H1 (cell line): ENCODE data around the gene CFAP210. TPM values are rescaled to one million over a fixed set of nuclear protein-coding genes. Genes with fewer than 3 reads are reported as not detected.

ENCODE experiments used
- CTCF ChIA-PET: fragments of 300-600 bp; sonication (Branson Sonifier 250); formaldehyde crosslinking; loops from one replicate; lab custom pipeline; 2021; ENCODE audit not compliant: partially characterized antibody; lab: Charles Lee
- POLR2A ChIA-PET: fragments of 300-600 bp; sonication (Branson Sonifier 250); formaldehyde crosslinking; loops from one replicate; lab custom pipeline; 2021; ENCODE audit warnings: inconsistent platforms; ENCODE audit not compliant: partially characterized antibody; lab: Charles Lee
- DNase-seq, 2 experiments: peaks; one replicate each; pipeline versions ENCODE4 v3.0.0 to v3.0.0-alpha.2; 2010 to 2022; ENCODE audit warnings: low spot score in 2 of 2, low read depth in 1 of 2, mixed read lengths in 1 of 2
- FAIRE-seq: peaks from 2 replicates; lab custom pipeline; 2011; peaks lifted over from hg19 to GRCh38; lab: Jason Lieb, UNC
- H2AFZ ChIP-seq: 2 replicates; pipeline ENCODE4 v1.8.1; 2012; ENCODE audit warnings: low read length, inconsistent platforms
- H2AK5ac ChIP-seq: 2 replicates; pipeline ENCODE4 v1.6.1; 2013; ENCODE audit warnings: low read depth, low read length
- H2BK120ac ChIP-seq: replicated peaks from 2 replicates; pipeline ENCODE3; 2013; ENCODE audit warnings: low read depth, low read length, inconsistent platforms
- H2BK12ac ChIP-seq: 2 replicates; pipeline ENCODE4 v1.6.1; 2013; ENCODE audit warnings: low read depth, low read length
- H2BK15ac ChIP-seq: 2 replicates; pipeline ENCODE4 v1.6.1; 2013; ENCODE audit warnings: low read length
- H2BK20ac ChIP-seq: 2 replicates; pipeline ENCODE4 v1.6.1; 2013; ENCODE audit warnings: low read length
- H2BK5ac ChIP-seq: 2 replicates; pipeline ENCODE4 v1.6.1; 2013; ENCODE audit warnings: low read depth, low read length
- H3K14ac ChIP-seq: 2 replicates; pipeline ENCODE4 v1.6.1; 2013; ENCODE audit warnings: inconsistent platforms; ENCODE audit not compliant: insufficient read length
- H3K18ac ChIP-seq: 2 replicates; pipeline ENCODE4 v1.6.1; 2013; ENCODE audit warnings: low read length; ENCODE audit errors: extremely low read depth
- H3K23ac ChIP-seq: 2 replicates; pipeline ENCODE4 v1.6.1; 2013; ENCODE audit warnings: inconsistent platforms; ENCODE audit not compliant: insufficient read length
- H3K23me2 ChIP-seq: 2 replicates; pipeline ENCODE4 v1.6.1; 2013; ENCODE audit warnings: low read depth, low read length
- H3K27ac ChIP-seq: 2 replicates; pipeline ENCODE4 v1.6.1; 2011; ENCODE audit warnings: low read depth, low read length, inconsistent platforms
- H3K27me3 ChIP-seq, 4 experiments: replicated peaks in 1 of 4; 1 replicate in 1 of 4; 2 replicates in 3 of 4; pipeline versions ENCODE4 v1.6.1 to v1.8.1; 2011 to 2013; ENCODE audit warnings: low read length in 3 of 4, mild to moderate bottlenecking in 3 of 4, inconsistent platforms in 2 of 4, mixed read lengths in 2 of 4, moderate library complexity in 1 of 4; ENCODE audit not compliant: control insufficient read depth in 3 of 4, insufficient read depth in 3 of 4; ENCODE audit errors: extremely low read depth in 1 of 4
- H3K36me3 ChIP-seq, 4 experiments: 2 replicates each; pipeline versions ENCODE4 v1.6.1 to v1.8.1; 2011 to 2013; ENCODE audit warnings: mild to moderate bottlenecking in 4 of 4, low read length in 3 of 4, moderate library complexity in 2 of 4, control low read depth in 1 of 4, inconsistent platforms in 1 of 4; ENCODE audit not compliant: insufficient read depth in 4 of 4, control insufficient read depth in 2 of 4
- H3K4ac ChIP-seq: replicated peaks from 2 replicates; pipeline ENCODE3; 2013; ENCODE audit warnings: low read length, low read depth, mixed read lengths, inconsistent platforms; ENCODE audit not compliant: insufficient read length
- H3K4me1 ChIP-seq, 4 experiments: replicated peaks in 1 of 4; 1 replicate in 1 of 4; 2 replicates in 3 of 4; pipeline versions ENCODE4 v1.6.1 to v1.8.1; 2011 to 2013; ENCODE audit warnings: low read length in 3 of 4, inconsistent platforms in 2 of 4, mixed read lengths in 1 of 4; ENCODE audit not compliant: insufficient read depth in 4 of 4, control insufficient read depth in 3 of 4
- H3K4me2 ChIP-seq, 2 experiments: 2 replicates each; pipeline versions ENCODE4 v1.6.1 to v1.8.1; 2011 to 2013; ENCODE audit warnings: low read depth in 2 of 2, low read length in 2 of 2, control low read depth in 1 of 2, inconsistent platforms in 1 of 2, mild to moderate bottlenecking in 1 of 2; ENCODE audit not compliant: insufficient read depth in 1 of 2
- H3K4me3 ChIP-seq, 4 experiments: fragments of 200-600, 300-600 bp in 1 of 4; sonication (generic), shearing (Covaris generic), sonication (Bioruptor Twin) in 1 of 4; 2 replicates each; pipeline versions ENCODE4 v1.5.1 to v1.8.1; 2011 to 2016; ENCODE audit warnings: low read length in 4 of 4, low read depth in 3 of 4, control low read depth in 2 of 4, inconsistent platforms in 2 of 4, mild to moderate bottlenecking in 2 of 4, mixed read lengths in 1 of 4, moderate library complexity in 1 of 4; ENCODE audit not compliant: insufficient read depth in 2 of 4; ENCODE audit errors: extremely low read depth in 1 of 4
- H3K56ac ChIP-seq: replicated peaks from 2 replicates; pipeline ENCODE3; 2013; ENCODE audit warnings: low read depth, mild to moderate bottlenecking, mixed read lengths, low read length, inconsistent platforms; ENCODE audit not compliant: insufficient read length
- H3K79me1 ChIP-seq: 2 replicates; pipeline ENCODE4 v1.6.1; 2013; ENCODE audit warnings: low read depth, low read length, control low read depth
- H3K79me2 ChIP-seq, 2 experiments: 2 replicates each; pipeline versions ENCODE4 v1.6.1 to v1.8.1; 2012 to 2013; ENCODE audit warnings: low read length in 2 of 2, mild to moderate bottlenecking in 2 of 2, inconsistent platforms in 1 of 2; ENCODE audit not compliant: insufficient read depth in 2 of 2, control insufficient read depth in 1 of 2
- H3K9ac ChIP-seq, 4 experiments: replicated peaks in 1 of 4; 1 replicate in 1 of 4; 2 replicates in 3 of 4; pipeline versions ENCODE4 v1.6.1 to v1.8.1; 2011 to 2013; ENCODE audit warnings: low read depth in 3 of 4, low read length in 3 of 4, control low read depth in 2 of 4, mild to moderate bottlenecking in 2 of 4, moderate library complexity in 2 of 4, inconsistent platforms in 1 of 4; ENCODE audit errors: extremely low read depth in 1 of 4
- H3K9me3 ChIP-seq, 2 experiments: 2 replicates each; pipeline versions ENCODE4 v1.6.1 to v1.8.1; 2012 to 2013; ENCODE audit warnings: mild to moderate bottlenecking in 2 of 2, moderate library complexity in 2 of 2, control low read depth in 1 of 2, inconsistent platforms in 1 of 2, low read depth in 1 of 2, low read length in 1 of 2, mixed read lengths in 1 of 2; ENCODE audit not compliant: insufficient read depth in 2 of 2
- H4K20me1 ChIP-seq, 2 experiments: replicated peaks in 1 of 2; 2 replicates each; pipeline versions ENCODE3 to v1.8.1; 2011 to 2013; ENCODE audit warnings: inconsistent platforms in 2 of 2, low read length in 2 of 2, mild to moderate bottlenecking in 1 of 2; ENCODE audit not compliant: insufficient read depth in 2 of 2, control insufficient read depth in 1 of 2
- H4K5ac ChIP-seq: 2 replicates; pipeline ENCODE4 v1.6.1; 2013; ENCODE audit warnings: low read length, low read depth, mixed read lengths, inconsistent platforms; ENCODE audit not compliant: insufficient read length
- H4K8ac ChIP-seq: 2 replicates; pipeline ENCODE4 v1.8.0; 2013; ENCODE audit warnings: mild to moderate bottlenecking, moderate library complexity, low read length, inconsistent platforms; ENCODE audit not compliant: insufficient read depth; ENCODE audit errors: extremely low read depth
- H4K91ac ChIP-seq: replicated peaks from 2 replicates; pipeline ENCODE3; 2013; ENCODE audit warnings: low read length, mixed read lengths, inconsistent platforms; ENCODE audit not compliant: insufficient read length
- EZH2 ChIP-seq: fragments of 200-600 bp; sonication (generic); IDR thresholded peaks from 2 replicates; pipeline ENCODE4 v1.7.1; 2012; ENCODE audit warnings: low read depth, mild to moderate bottlenecking, moderate library complexity, low read length, inconsistent platforms; ENCODE audit not compliant: severe bottlenecking
- KDM5A ChIP-seq: fragments of 200-600 bp; IDR thresholded peaks from 2 replicates; pipeline ENCODE4 v1.7.1; 2012; ENCODE audit warnings: mild to moderate bottlenecking, low read length, inconsistent platforms, mixed read lengths
- RAD21 ChIP-seq, 2 experiments: IDR thresholded peaks in 1 of 2; conservative IDR thresholded peaks in 1 of 2; 2 replicates each; pipeline ENCODE4 v1.6.1; 2011; ENCODE audit warnings: low read depth in 2 of 2, low read length in 2 of 2, improper control_type of control experiment in 1 of 2, inconsistent platforms in 1 of 2, mild to moderate bottlenecking in 1 of 2, moderate library complexity in 1 of 2
- SAP30 ChIP-seq: fragments of 300-600 bp; sonication (generic); IDR thresholded peaks from 2 replicates; pipeline ENCODE4 v1.7.1; 2012; ENCODE audit warnings: low read length, moderate library complexity, mild to moderate bottlenecking, inconsistent platforms; ENCODE audit not compliant: insufficient read depth, insufficient replicate concordance
- SIRT6 ChIP-seq: IDR thresholded peaks from one replicate; pipeline ENCODE4 v1.7.1; 2012; ENCODE audit warnings: low read length, inconsistent platforms
- SUZ12 ChIP-seq: fragments of 200-600 bp; sonication (generic); IDR thresholded peaks from 2 replicates; pipeline ENCODE4 v1.6.1; 2012; ENCODE audit warnings: mild to moderate bottlenecking, inconsistent platforms, low read length, moderate library complexity, mixed read lengths
- WGBS, 2 experiments: shearing (Covaris generic) in 1 of 2; methylation state at CpG; one replicate each; pipeline versions ENCODE4 v1.1.6 to v1.1.7; 2013 to 2015; ENCODE audit warnings: low lambda C conversion rate in 2 of 2, mixed read lengths in 2 of 2, inconsistent platforms in 1 of 2, low coverage in 1 of 2, missing lambda C conversion rate in 1 of 2; ENCODE audit not compliant: insufficient replicate concordance in 2 of 2, insufficient coverage in 1 of 2, insufficient read length in 1 of 2; ENCODE audit errors: extremely low coverage in 1 of 2, missing lambda C conversion rate in 1 of 2; 5-methylcytosine and 5-hydroxymethylcytosine counted together
- polyA plus RNA-seq, 7 experiments: library from polyadenylated mRNA; depleted of rRNA in 3 of 7; stranded (reverse) in 5 of 7; unstranded in 2 of 7; fragments of >200 nt in 5 of 7; fragments of 200-250 nt in 2 of 7; gene quantifications; 1 replicate in 5 of 7; 2 replicates in 1 of 7; 4 replicates in 1 of 7; pipeline versions ENCODE4 v1.2.1 to v1.2.3, GENCODE V29; 2011 to 2013; ENCODE audit warnings: missing spikeins in 2 of 7, mixed read lengths in 2 of 7
- total RNA-seq: library from RNA; stranded (reverse); fragmentation: NEBNext Ultra II Directional; extraction: Animal tissue kit (Norgen Biotek cat#: 25700); gene quantifications from 2 replicates; pipeline ENCODE4 v1.2.1, GENCODE V29; 2021
- TF ChIP-seq, protein P1 (sequence below): IDR thresholded peaks from 2 replicates; pipeline ENCODE4 v1.6.1; 2012; ENCODE audit warnings: inconsistent platforms

CFAP210 gene
- total and polyA plus RNA-seq, 2 of the 8 experiments (the other 6 are each of a cell fraction or from before 2014, with no cell fraction given), result 0.06 to 0.37 TPM

DNA sequence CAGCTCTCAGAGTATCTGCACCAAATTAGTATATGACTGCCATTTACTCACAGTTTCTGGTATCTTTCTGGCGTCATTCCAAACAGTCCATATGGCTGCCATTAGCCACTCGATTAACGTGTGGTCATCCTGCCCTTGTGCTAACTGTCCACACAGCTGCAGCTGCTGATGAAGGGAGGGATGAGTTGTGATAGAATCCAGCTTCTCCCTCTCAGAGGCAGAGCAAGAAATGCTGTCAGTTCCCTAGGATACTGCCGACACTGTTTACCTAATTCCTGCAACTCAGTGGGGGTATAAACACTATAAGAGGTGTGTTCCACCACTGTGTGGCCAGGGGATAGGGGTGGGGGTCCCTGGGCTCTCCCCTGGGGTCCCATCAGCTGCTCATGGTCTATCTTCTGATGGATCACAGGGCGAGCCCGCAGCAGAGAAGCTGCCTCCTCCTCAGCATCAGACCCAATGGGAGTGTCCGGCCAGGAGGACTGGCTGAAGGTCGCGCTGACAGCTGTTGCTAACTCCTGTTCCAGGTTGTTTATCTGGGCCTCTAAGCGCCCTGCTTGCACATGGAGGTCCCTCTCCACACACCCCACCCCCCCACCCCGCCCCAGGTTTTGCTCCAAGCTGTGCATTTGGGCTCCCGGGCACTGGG lies 22.2 kb upstream of the CFAP210 start:
- Histone ChIP-seq H3K56ac (no peak overlapping the region), H2BK20ac (no peak overlapping the region), H3K9ac (no peak overlapping the region), H3K27ac (no peak overlapping the region), H2AK5ac (no peak overlapping the region), H3K14ac (no peak overlapping the region), H3K79me2 (no peaks in the 10 kb centered on the region), H3K4me2 (no peak overlapping the region), H3K9me3 (no peaks in the 10 kb centered on the region; a peak in 1 of 4 replicates), H3K18ac (no peak overlapping the region), H4K8ac (no peak overlapping the region; the same call in 1 of the 2 replicates), H4K91ac (no peak overlapping the region), H3K4me1 (peaks cover 0 to 5% (median 1%) of the 10 kb centered on the region in 4 experiments; a peak in 1 of 7 replicates), H2BK5ac (no peak overlapping the region), H3K23me2 (no peaks in the 10 kb centered on the region), H2BK12ac (no peak overlapping the region), H3K4me3 (no peak overlapping the region), H4K5ac (no peak overlapping the region), H3K36me3 (no peaks in the 10 kb centered on the region), H3K79me1 (no peaks in the 10 kb centered on the region), H3K23ac (no peak overlapping the region), H2AFZ (no peak overlapping the region), H4K20me1 (no peaks in the 10 kb centered on the region), H2BK15ac (no peak overlapping the region), H3K4ac (no peak overlapping the region), H3K27me3 (no peaks in the 10 kb centered on the region), H2BK120ac (no peak overlapping the region)
- POLR2A ChIA-PET, result interaction anchor here (1.3 to 1.9 kb wide), 4 partner anchors 10 to 201 kb away, joined by 3 to 10 read pairs (median 6); partner anchors contain the start of gene KLHL23
- no peak for DNase-seq
- no peak for FAIRE-seq
- TF ChIP-seq RAD21 (IDR thresholded peaks at IDR 0.05 in 1 of 2, conservative IDR thresholded peaks at IDR 0.05 in 1 of 2; ENCODE audit: low read depth in 2 of 2, low read length in 2 of 2) (no peak), SIRT6 (no peak), SUZ12 (0 out of 2 replicates have a peak, but pooled peaks have one; percentile 11), SAP30 (no peak), EZH2 (no peak), KDM5A (no peak)
- TF ChIP-seq, protein P1, sequence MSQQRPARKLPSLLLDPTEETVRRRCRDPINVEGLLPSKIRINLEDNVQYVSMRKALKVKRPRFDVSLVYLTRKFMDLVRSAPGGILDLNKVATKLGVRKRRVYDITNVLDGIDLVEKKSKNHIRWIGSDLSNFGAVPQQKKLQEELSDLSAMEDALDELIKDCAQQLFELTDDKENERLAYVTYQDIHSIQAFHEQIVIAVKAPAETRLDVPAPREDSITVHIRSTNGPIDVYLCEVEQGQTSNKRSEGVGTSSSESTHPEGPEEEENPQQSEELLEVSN, result no peak
- CTCF ChIA-PET, result interaction anchor here (1.1 kb wide), 1 partner anchor 67 kb away, joined by 4 read pairs; no protein-coding TSS in a partner anchor
- WGBS, 2 experiments, result 86% methylated on average over 9 of the region's 12 CpGs; no CpG with 5 or more reads in 1 of the 2 experiments
